GM12872 (cell line): Measurements from ENCODE around the gene CD38.

Experiments used
- CTCF ChIP-seq: IDR thresholded peaks from 3 replicates; pipeline ENCODE4 v1.5.1; 2011; ENCODE audit warnings: low read depth, mild to moderate bottlenecking, low read length, moderate library complexity; ENCODE audit not compliant: insufficient read depth

Gene CD38

DNA sequence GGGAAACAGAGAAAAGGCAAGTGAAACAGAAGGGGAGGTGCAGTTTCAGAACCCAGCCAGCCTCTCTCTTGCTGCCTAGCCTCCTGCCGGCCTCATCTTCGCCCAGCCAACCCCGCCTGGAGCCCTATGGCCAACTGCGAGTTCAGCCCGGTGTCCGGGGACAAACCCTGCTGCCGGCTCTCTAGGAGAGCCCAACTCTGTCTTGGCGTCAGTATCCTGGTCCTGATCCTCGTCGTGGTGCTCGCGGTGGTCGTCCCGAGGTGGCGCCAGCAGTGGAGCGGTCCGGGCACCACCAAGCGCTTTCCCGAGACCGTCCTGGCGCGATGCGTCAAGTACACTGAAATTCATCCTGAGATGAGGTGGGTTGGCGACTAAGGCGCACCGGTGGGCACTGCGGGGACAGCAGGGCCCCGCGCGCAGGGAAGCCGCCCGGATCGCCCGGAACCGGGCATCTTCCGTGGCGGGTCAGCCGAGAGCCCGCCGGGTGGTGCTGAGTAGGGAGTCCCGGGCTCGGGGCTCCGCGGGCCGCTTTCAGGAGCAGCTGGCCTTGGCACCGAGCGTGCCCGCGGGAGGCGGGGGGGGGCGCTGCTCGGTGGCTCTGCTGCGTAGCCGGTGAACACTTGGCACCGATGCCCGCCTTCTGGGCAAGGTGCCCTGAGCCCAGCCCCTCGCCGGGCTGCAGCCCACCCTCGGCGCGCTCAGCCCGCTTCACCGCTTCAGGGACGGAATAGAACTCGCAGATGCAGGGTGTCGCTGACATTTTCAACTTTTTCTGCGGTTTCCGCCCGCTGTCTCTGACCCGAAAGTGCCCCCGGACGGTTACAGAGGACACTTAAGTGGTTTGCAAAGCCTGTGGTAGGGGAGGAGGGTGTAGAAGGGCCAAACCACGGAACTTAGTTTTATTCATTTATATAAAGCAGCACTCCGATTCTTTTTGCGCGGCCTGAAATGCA is at the start of gene CD38:
Gene CD38, plus strand, starts transcription at position 40 of the 953 bp plus-strand sequence. Its CDS starts 87 bp downstream, at position 127.
- TF ChIP-seq CTCF: 0 out of 3 replicates have a peak, but pooled peaks have one; percentile 14

DNA sequence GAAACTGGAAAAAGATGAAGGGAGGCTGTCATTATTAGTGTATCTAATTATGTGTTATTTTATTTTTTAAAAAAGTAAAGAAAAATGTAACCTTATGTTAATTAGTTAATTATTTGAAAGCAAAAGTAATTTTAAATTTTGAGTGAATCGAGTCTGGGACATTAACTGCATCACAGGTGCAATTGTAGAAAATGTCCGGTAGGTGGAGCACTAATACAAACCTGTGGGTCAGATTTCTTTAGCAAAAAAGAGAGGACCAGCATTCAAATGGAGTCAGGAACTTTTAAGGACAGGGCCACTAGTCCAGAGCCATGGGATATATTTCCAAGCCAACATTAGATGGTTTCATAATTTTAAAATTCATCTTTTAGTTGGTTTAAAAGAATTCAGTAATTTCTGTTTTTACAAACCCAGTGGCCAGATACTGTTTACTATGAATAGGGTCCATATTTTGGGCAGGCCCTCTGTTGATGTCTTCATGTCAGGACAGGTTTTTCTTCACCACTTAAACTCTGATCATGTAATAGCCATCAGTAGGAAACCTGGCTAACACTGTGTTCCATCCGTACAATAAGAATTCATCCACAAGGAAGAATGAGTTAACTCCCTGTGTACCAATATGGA is 48.1 kb upstream of the CD38 start:
- TF ChIP-seq CTCF: peak; percentile 65

- no peak for TF ChIP-seq CTCF
Measured at GRCh38 chr4:15735536-15735935, 42.6 kb upstream of the CD38 start.

GRCh38 chr4:15736514-15737050 is 41.5 kb upstream of the CD38 start:
- no peak for TF ChIP-seq CTCF

GRCh38 chr4:15737255-15737654 is 40.9 kb upstream of the CD38 start:
- peak; percentile 38; the same call in 1 of the 3 replicates for TF ChIP-seq CTCF

DNA sequence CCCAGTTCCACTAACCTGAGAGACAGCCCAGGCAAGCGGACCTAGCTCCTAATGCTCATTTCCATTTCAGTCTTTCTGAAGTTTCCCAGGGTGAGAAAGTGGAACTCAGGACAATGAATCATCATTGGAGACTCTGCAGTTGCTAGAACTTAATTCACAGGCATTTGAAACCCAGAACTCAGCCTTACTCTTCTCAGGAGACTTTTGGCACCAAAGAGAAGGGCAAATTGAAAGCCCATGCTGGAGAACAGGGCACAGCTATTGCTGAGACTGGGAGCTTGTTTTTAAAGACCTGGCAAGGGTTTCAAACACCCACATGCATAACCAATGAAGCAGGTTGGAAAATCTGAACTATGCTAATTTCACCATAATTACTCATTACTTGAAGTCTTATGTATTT is 39.3 kb upstream of the CD38 start:
- no peak for TF ChIP-seq CTCF

DNA sequence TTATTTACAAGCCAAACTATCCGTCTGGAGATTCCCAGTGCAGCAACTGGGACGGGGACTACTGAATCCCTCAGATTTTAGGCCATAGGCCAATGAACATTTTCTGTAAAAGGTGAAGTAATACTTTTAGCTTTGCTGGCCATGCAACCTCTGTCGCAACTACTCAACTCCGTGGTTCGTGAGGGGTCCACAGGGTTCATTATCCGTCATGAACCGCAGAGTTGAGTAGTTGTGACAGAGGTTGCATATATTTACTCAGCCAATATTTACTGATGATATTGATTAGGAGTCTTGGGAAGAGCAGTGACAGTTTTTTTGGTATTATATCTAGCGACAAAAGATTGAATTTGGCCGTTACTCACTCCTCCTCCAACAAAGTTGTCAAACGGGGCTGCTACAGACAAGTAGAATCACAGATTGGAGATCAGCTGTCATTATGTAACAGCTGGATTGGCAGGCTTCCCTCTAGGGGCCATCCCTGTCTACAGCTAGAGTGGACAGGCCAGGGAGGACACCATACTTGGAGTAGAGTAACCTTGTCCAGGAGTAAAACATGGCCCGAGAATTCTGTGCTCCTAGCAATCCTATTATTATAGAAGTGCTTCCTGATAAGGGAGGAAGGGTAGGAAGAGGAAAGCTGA is 37.2 kb upstream of the CD38 start:
- no peak for TF ChIP-seq CTCF
